Stimulated activated CD4-positive, alpha-beta T cell treated with anti-CD3 and anti-CD28 coated beads, TNF-alpha, amount 100 ng/mL, for 4 hours (primary cell): ENCODE measurements around the gene RPL11.
A peak's percentile ranks its signal among the peaks of the same experiment; 100 is the strongest.
"Not testable (repeated sequence)": the region's sequence is repeated elsewhere in the genome, so short reads cannot be mapped to it uniquely, and the experiment has no call there.

Experiments used
- DNase-seq, 3 experiments: peaks; one replicate each; pipeline ENCODE4 v3.0.0-alpha.2; 2020; ENCODE audit warnings: low read depth in 3 of 3

RPL11 gene

DNA sequence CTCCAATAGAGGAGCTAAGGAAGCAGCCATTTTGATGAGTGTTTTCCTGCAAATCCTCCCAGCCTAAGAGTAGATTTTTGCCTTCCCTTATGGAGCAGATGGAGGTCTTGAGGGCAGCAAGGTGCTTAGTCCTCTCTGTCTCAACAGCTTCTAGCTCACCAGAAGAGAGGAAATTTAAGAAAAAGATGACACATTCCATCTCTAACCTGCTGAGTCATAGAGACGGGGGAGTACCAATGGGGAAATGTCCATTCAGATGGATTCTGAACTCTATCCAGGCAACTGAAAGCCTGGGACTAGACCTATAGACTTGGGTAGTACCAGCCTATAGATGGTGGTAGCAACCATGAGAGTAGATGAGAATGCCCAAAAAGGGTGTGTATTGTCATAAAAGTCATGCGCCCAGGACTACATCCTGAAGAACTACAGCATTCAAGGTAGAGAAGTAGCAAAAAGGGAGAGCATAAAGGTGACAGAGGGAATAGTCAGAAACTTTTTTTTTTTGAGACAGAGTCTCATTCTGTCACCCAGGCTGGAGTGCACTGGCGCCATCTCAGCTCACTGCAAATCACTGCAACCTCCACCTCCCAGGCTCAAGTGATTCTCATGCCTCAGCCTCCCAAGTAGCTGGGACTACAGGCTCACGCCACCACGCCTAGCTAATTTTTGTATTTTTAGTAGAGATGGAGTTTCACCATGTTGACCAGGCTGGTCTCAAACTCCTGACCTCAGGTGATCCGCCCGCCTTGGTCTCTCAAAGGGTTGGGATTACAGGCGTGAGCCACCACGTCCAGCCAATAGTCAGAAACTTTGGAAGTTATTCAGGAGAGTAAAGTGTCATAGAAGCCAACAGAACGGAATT is 41.0 kb downstream of the RPL11 start:
- DNase-seq: no peak

DNA sequence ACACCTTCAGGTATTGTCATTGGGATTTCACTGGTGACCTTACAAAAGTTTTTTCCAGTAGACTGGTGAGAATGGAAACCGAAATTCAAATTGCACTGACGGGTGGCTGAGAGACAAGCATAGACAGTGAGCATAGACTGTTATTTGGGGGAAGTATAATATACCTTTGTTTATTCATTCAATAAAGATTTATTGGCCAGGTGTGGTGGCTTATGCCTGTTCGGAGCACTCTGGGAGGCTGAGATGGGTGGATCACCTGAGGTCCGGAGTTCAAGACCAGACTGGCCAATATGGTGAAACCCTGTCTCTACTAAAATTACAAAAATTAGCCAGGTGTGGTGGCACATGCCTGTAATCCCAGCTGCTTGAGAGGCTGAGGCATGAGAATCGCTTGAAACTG is 41.7 kb downstream of the RPL11 start:
- DNase-seq: not testable (repeated sequence)

DNA sequence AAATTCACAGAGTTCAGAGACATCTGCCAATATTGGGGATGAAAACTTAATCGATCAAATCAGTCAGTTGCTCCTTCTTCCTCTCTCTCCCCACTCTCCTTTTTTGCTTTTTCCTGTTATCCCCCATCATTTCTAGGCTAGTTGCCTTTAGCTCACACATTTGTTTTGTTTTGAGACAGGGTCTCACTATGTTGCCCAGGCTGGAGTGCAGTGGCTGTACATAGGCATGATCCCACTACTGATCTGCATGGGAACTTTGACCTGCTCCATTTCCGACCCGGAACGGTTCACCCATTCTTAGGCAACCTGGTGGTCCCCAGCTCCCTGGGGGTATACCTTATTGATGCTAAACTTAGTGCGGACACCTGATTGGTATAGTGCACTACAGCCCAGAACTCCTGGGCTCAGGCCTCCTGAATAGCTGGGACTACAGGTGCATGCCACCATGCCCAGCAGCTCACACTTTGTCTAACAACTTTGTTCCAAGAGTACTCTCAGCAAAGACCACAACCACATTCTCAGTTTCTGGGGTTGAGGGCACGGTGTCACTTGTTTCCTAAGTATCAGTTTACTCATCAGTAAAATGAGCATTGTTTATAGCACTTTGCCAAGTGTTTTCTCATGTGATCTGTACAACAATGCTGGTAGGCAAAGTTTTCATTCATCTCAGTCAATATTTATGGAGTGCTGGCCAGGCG is 45.0 kb downstream of the RPL11 start:
- no peak for DNase-seq

DNA sequence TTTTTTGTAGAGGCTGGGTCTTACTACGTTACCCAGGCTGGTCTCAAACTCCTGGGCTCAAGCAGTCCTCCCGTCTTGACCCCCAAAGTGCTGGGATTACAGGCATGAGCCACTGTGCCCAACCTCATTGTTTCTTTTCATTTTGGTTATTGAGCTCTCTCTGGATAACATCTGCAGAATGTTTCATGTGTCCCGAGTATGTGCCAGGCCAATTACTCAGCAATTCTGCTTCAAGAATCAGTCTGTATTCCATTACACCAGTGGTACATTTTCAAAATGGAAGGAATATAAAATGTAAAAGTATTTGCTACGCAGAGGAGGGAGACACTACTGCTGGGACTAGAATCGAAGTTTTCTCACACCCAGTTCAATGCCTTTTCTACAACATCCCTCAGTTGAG is 50.0 kb downstream of the RPL11 start:
- no peak for DNase-seq

DNA sequence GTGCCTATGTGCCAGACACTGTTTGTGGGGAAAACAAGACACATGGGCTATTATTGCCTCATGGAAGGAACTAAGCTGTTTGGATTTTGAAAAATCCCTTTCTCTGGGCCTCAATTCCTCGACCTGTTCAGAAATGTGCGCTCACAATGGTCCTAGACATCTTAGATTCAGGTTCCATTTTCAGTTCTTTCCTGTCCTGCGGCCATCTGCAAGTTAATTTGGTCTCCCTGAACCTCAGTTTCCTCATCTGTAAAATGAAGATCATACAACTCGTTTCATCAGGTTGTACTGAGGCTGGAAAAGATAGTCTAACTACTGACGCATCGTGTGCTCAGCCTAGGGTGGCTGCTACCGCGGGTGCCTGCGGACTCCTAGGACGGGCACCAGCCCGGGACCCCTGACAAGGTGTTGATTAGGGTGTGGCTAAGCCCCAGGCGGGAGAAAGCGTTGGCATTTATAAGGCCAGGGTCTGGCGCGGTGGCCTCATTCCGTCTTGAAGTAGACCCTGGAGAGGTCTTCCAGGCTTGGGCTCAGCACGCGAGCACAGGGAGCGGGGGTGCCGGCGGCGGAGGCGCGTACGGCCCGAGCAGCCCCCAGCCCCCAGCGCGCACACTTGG is 51.2 kb downstream of the RPL11 start:
- DNase-seq: no peak

DNA sequence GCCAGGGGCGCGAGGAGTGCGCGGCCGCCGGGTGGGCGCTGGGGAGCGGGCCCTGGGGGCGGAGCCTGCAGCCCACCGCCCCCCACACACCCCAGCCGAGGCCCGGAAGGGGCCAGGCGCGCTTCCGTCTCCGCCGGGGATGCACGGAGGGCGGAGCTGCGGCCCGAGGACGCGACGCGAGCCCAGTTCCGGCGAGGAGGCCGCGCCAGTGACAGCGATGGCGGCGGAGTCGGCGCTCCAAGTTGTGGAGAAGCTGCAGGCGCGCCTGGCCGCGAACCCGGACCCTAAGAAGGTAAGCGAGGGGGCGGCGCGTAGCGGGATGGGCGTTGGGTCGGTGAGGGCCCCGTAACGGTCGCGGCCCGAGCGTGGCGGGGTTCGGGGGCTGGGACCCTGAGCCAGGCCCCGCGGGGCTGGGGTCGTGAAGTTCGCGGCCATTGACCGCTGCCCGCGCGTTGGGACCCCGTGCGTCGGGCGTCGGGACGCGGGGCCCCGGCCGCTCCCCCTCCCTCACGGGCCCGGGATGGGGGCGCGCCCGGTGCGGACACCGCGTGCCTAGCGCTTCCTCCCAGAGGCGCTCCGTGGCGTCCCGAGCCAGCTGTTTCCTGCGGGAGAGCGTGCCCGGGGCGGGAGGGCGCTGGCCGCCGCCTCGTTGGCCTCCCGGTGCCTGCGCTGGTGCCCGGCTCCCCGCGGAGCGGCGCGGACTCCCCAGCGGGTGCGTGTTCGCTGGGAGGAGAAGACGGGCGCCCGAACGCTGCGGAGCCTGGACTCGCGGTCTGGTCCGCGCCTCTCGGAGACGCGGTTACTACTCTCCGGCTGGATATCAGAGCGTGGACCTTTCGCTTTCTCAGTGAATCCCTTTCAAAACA is 51.9 kb downstream of the RPL11 start, which contains the start of gene ELOA:
Gene ELOA (plus strand): TSS at position 185 of the 866 bp plus-strand sequence. CDS start 33 bp downstream, at position 218.
- DNase-seq: peak; percentile 50 to 69 (median 60)

DNA sequence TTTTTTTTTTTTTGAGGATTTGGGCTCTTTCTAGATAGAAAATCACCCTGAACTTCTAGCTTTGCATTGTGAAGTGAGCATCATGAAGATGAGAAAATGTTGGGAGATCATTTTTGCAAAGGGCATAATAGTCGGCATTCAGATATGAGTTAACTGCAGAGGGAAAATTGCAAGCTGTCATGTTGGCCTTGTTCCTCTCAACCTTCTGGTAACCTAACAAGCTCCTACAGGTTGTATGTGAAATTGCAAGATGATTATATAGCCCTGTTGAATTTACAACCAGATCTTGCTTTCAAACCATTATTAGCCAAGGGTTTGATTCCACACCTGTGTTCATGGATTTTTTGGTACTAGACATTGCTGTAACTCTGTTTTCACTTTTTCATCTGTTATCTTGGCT is 53.9 kb downstream of the RPL11 start:
- no peak for DNase-seq
